ENCODE measurements around the gene EPHA2. TPM values are rescaled to one million over a fixed set of nuclear protein-coding genes. Genes with fewer than 3 reads are reported as not detected.

EPHA2 gene
- total RNA-seq, 1 experiment from 2014 or later = 63.5 TPM

Other genes with a start within 250 kb of the EPHA2 start
- gene ZBTB17, start 180.0 kb downstream of the EPHA2 start, total RNA-seq (2014; rRNA removed; shearing (Covaris generic)) = 53.5 and 62.6 TPM in 2 replicates
- 0.15 and 0.28 TPM in 2 replicates for gene SRARP, start 151.8 kb downstream of the EPHA2 start, total RNA-seq (2014; rRNA removed; shearing (Covaris generic))
- 0.07 TPM in 1 of 2 replicates, not detected in the other for gene HSPB7, start 138.0 kb downstream of the EPHA2 start, total RNA-seq (2014; rRNA removed; shearing (Covaris generic))
- gene CLCNKA, start 134.0 kb downstream of the EPHA2 start, total RNA-seq (2014; rRNA removed; shearing (Covaris generic)) = 0.10 and 0.85 TPM in 2 replicates
- 2.4 and 2.8 TPM in 2 replicates for gene CLCNKB, start 112.3 kb downstream of the EPHA2 start, total RNA-seq (2014; rRNA removed; shearing (Covaris generic))
- 0.26 and 0.45 TPM in 2 replicates for gene FAM131C, start 82.4 kb downstream of the EPHA2 start, total RNA-seq (2014; rRNA removed; shearing (Covaris generic))
- 16.2 and 21.0 TPM in 2 replicates for gene ARHGEF19, start 56.6 kb upstream of the EPHA2 start, total RNA-seq (2014; rRNA removed; shearing (Covaris generic))
- 6.4 and 9.1 TPM in 2 replicates for gene CPLANE2, start 81.1 kb upstream of the EPHA2 start, total RNA-seq (2014; rRNA removed; shearing (Covaris generic))
- gene FBXO42, start 196.4 kb upstream of the EPHA2 start, total RNA-seq (2014; rRNA removed; shearing (Covaris generic)) = 38.9 and 40.4 TPM in 2 replicates
- 111 and 124 TPM in 2 replicates for gene SZRD1, start 211.2 kb upstream of the EPHA2 start, total RNA-seq (2014; rRNA removed; shearing (Covaris generic))